K562 (cell line): Measurements from ENCODE around the gene HSPA13. TPM values are rescaled to one million over a fixed set of nuclear protein-coding genes. Genes with fewer than 3 reads are reported as not detected.

Source experiments
- CEBPG ChIP-seq, 3 experiments: fragments of 200-800 bp in 1 of 3; sonication (Bioruptor generic) in 1 of 3; sonication (generic) in 1 of 3; formaldehyde crosslinking in 1 of 3; IDR thresholded peaks in 2 of 3; conservative IDR thresholded peaks in 1 of 3; 2 replicates each; pipeline versions ENCODE4 v1.6.1 to v1.8.0; 2016 to 2022; ENCODE audit warnings: missing compliant biosample characterization in 2 of 3, missing genetic modification characterization in 2 of 3, mild to moderate bottlenecking in 1 of 3, missing genetic modification reagents in 1 of 3
- DPF2 ChIP-seq: fragments of 450-650 bp; IDR thresholded peaks from 2 replicates; pipeline ENCODE4 v1.6.1; 2016
- EP400 ChIP-seq: fragments of 450-650 bp; IDR thresholded peaks from 2 replicates; pipeline ENCODE4 v1.6.1; 2017; ENCODE audit warnings: antibody characterized with exemption, mild to moderate bottlenecking, moderate library complexity
- ESRRA ChIP-seq: fragments of 450-650 bp; IDR thresholded peaks from 2 replicates; pipeline ENCODE4 v1.6.1; 2014; ENCODE audit warnings: low read depth, mild to moderate bottlenecking, moderate library complexity, borderline replicate concordance
- FOXM1 ChIP-seq, 2 experiments: fragments of 450-650 bp in 1 of 2; sonication (generic) in 1 of 2; formaldehyde crosslinking in 1 of 2; IDR thresholded peaks; 2 replicates each; pipeline versions ENCODE4 v1.6.1 to v1.9.0; 2017 to 2022; ENCODE audit warnings: low read depth in 2 of 2, mild to moderate bottlenecking in 2 of 2, missing genetic modification reagents in 1 of 2, moderate library complexity in 1 of 2
- HDAC1 ChIP-seq, 2 experiments: fragments of 450-650 bp; IDR thresholded peaks; 2 replicates each; pipeline ENCODE4 v1.6.1; 2016 to 2017; ENCODE audit warnings: inconsistent platforms in 1 of 2, mild to moderate bottlenecking in 1 of 2, moderate library complexity in 1 of 2
- JUN ChIP-seq, 2 experiments: sonication (generic) in 1 of 2; formaldehyde crosslinking in 1 of 2; IDR thresholded peaks; 2 replicates each; pipeline versions ENCODE4 v1.6.1 to v1.8.0; 2012 to 2022; ENCODE audit warnings: borderline replicate concordance in 2 of 2, mild to moderate bottlenecking in 2 of 2, improper control_type of control experiment in 1 of 2, low read depth in 1 of 2, low read length in 1 of 2, missing genetic modification reagents in 1 of 2
- L3MBTL2 ChIP-seq: fragments of 450-650 bp; IDR thresholded peaks from 2 replicates; pipeline ENCODE4 v1.6.1; 2016; ENCODE audit warnings: mild to moderate bottlenecking, moderate library complexity
- MAFK ChIP-seq: IDR thresholded peaks from 2 replicates; pipeline ENCODE4 v1.6.1; 2011; ENCODE audit warnings: low read length, improper control_type of control experiment
- MLLT1 ChIP-seq, 2 experiments: fragments of 450-650 bp; IDR thresholded peaks; 2 replicates each; pipeline ENCODE4 v1.6.1; 2016
- MNT ChIP-seq, 2 experiments: fragments of 450-650 bp; conservative IDR thresholded peaks; 2 replicates each; pipeline ENCODE4 v1.6.1; 2017; ENCODE audit warnings: mild to moderate bottlenecking in 2 of 2, moderate library complexity in 2 of 2
- NFE2 ChIP-seq: IDR thresholded peaks from 2 replicates; pipeline ENCODE4 v1.6.1; 2014; ENCODE audit warnings: antibody characterized with exemption, low read depth
- NFIX ChIP-seq: fragments of 250-450 bp; sonication (Bioruptor Pico); IDR thresholded peaks from 2 replicates; pipeline ENCODE4 v1.4.0; 2020; ENCODE audit warnings: low read depth, mild to moderate bottlenecking, moderate library complexity
- PBX2 ChIP-seq, 2 experiments: IDR thresholded peaks in 1 of 2; conservative IDR thresholded peaks in 1 of 2; 2 replicates each; pipeline ENCODE4 v1.6.1; 2016; ENCODE audit warnings: low read depth in 2 of 2, mild to moderate bottlenecking in 1 of 2, missing compliant biosample characterization in 1 of 2, missing genetic modification characterization in 1 of 2, moderate library complexity in 1 of 2
- PKNOX1 ChIP-seq: fragments of 450-650 bp; IDR thresholded peaks from 2 replicates; pipeline ENCODE4 v1.6.1; 2016
- POLR2H ChIP-seq: IDR thresholded peaks from 2 replicates; pipeline ENCODE4 v1.6.1; 2016; ENCODE audit warnings: missing genetic modification characterization, low read depth, mild to moderate bottlenecking, control low read depth, missing compliant biosample characterization, moderate library complexity
- RNF2 ChIP-seq: sonication (generic); IDR thresholded peaks from 2 replicates; pipeline ENCODE4 v1.6.1; 2016
- SUPT5H ChIP-seq: fragments of 450-650 bp; IDR thresholded peaks from 2 replicates; pipeline ENCODE4 v1.6.1; 2016
- ZNF644 ChIP-seq: fragments of 200-800 bp; sonication (Bioruptor generic); IDR thresholded peaks from 2 replicates; pipeline ENCODE4 v1.6.1; 2016; ENCODE audit warnings: low read depth, missing genetic modification characterization, missing compliant biosample characterization
- polyA plus RNA-seq, 8 experiments: library from polyadenylated mRNA; depleted of rRNA in 4 of 8; stranded (reverse) in 5 of 8; unstranded in 3 of 8; fragments of >200 nt; fragmentation: Nextera tagmentation in 2 of 8; fragmentation: Illumina TruSeq in 1 of 8; extraction: Ambion mirVana in 2 of 8; extraction: Trizol in 1 of 8; gene quantifications; 2 replicates each; pipeline versions ENCODE4 v1.2.1 to v1.2.3, GENCODE V29; 2011 to 2014; ENCODE audit warnings: inconsistent platforms in 1 of 8, missing spikeins in 1 of 8
- total RNA-seq, 7 experiments: library from RNA; depleted of rRNA in 6 of 7; stranded (reverse); fragments of >200 nt in 6 of 7; fragmentation: Illumina TruSeq in 2 of 7; extraction: Trizol in 2 of 7; gene quantifications; 2 replicates each; pipeline versions ENCODE4 v1.2.1 to v1.2.3, GENCODE V29; 2011 to 2021; ENCODE audit warnings: low replicate concordance in 1 of 7

The HSPA13 gene
- total and polyA plus RNA-seq, 9 of the 15 experiments (the other 6 are each of a cell fraction or from before 2014, with no cell fraction given): 12.5 to 28.8 (median 23.9) TPM

GRCh38 chr21:14382835-14383595 lies at the start of gene HSPA13 (continued):
- TF ChIP-seq MNT (conservative IDR thresholded peaks at IDR 0.05) (peak; percentile 61 to 77), NFIX (CRISPR knock-in tag) (no peak), HDAC1 (IDR thresholded peaks at IDR 0.05) (peak in 1 of 2 experiments; percentile 85; a peak in 2 of 4 replicates), PKNOX1 (peak; percentile 89), JUN (IDR thresholded peaks at IDR 0.05; ENCODE audit: borderline replicate concordance, low read depth, low read length) (peak; percentile 13; the same call in 1 of the 2 replicates), JUN (CRISPR knock-in tag; IDR thresholded peaks at IDR 0.05; ENCODE audit: borderline replicate concordance) (no peak), DPF2 (peak; percentile 59), PBX2 (CRISPR knock-in tag; IDR thresholded peaks at IDR 0.05; ENCODE audit: low read depth) (no peak), PBX2 (tag; conservative IDR thresholded peaks at IDR 0.05; ENCODE audit: low read depth) (peak; percentile 35; the same call in 1 of the 2 replicates), RNF2 (no peak), POLR2H (peak; percentile 94), CEBPG (CRISPR knock-in tag; IDR thresholded peaks at IDR 0.05) (peak; percentile 77), CEBPG (tag; conservative IDR thresholded peaks at IDR 0.05 in 1 of 2, IDR thresholded peaks at IDR 0.05 in 1 of 2) (0 out of 4 replicates have a peak, but pooled peaks of 1 of the 2 experiments have one; percentile 6), MLLT1 (IDR thresholded peaks at IDR 0.05) (no peak; a peak in 1 of 4 replicates), MAFK (peak; percentile 7; the same call in 1 of the 2 replicates), ZNF644 (tag) (peak; percentile 73; the same call in 1 of the 2 replicates), NFE2 (peak; percentile 17; the same call in 1 of the 2 replicates), EP400 (peak; percentile 89), SUPT5H (peak; percentile 90), FOXM1 (IDR thresholded peaks at IDR 0.05; ENCODE audit: low read depth) (peak; percentile 90), FOXM1 (CRISPR knock-in tag; IDR thresholded peaks at IDR 0.05; ENCODE audit: low read depth) (no peak), ESRRA (peak; percentile 50; the same call in 1 of the 2 replicates), L3MBTL2 (peak; percentile 68)
